Measurements from ENCODE around the gene FKBP10.

DNA sequence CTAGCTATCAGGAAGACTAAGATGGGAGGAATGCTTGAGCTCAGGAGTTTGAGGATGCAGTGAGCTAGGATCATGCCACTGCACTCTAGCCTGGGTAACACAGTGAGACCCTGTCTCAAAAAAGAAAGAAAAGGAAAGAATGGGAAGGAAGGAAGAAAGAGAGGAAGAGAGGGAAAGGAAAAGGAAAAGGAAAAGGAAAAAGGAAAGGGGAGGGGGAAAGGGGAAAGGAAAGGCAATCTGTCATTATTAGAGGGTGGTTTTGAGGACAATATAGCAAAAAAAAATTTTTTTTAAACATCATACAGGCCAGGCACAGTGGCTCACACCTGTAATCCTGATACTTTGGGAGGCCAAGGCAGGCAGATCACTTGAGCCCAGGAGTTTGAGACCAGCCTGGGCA is 46.7 kb upstream of the FKBP10 start:
- TF ChIP-seq ZFP30 (CRISPR knock-in tag; IDR thresholded peaks at IDR 0.05) (no peak), ARNTL (CRISPR knock-in tag; IDR thresholded peaks at IDR 0.05; ENCODE audit: borderline replicate concordance, low read depth) (no peak), GLIS3 (CRISPR knock-in tag; IDR thresholded peaks at IDR 0.05) (no peak), ESRRG (CRISPR knock-in tag; IDR thresholded peaks at IDR 0.05) (no peak), CSDC2 (CRISPR knock-in tag; IDR thresholded peaks at IDR 0.05) (no peak), SNAI2 (CRISPR knock-in tag; IDR thresholded peaks at IDR 0.05) (no peak)
- TF ChIP-seq, protein P1, sequence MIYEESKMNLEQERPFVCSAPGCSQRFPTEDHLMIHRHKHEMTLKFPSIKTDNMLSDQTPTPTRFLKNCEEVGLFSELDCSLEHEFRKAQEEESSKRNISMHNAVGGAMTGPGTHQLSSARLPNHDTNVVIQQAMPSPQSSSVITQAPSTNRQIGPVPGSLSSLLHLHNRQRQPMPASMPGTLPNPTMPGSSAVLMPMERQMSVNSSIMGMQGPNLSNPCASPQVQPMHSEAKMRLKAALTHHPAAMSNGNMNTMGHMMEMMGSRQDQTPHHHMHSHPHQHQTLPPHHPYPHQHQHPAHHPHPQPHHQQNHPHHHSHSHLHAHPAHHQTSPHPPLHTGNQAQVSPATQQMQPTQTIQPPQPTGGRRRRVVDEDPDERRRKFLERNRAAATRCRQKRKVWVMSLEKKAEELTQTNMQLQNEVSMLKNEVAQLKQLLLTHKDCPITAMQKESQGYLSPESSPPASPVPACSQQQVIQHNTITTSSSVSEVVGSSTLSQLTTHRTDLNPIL (CRISPR knock-in tag; IDR thresholded peaks at IDR 0.05; ENCODE audit: low read depth), result no peak
